ENCODE data around the gene ATP1A2.

ATP1A2 gene

GRCh38 chr1:160133990-160134770 lies 18.6 kb downstream of the ATP1A2 start:
- H3F3A ChIP-seq (ENCODE audit: control insufficient read depth, insufficient read depth): no peaks in the 10 kb centered on the region
- no peak overlapping the region for H3K27ac ChIP-seq (ENCODE audit: low read depth, low read length)
- no peaks in the 10 kb centered on the region for H4K20me1 ChIP-seq (ENCODE audit: control insufficient read depth, insufficient read depth, low read depth, low read length)
- no peaks in the 10 kb centered on the region for H3K79me2 ChIP-seq (ENCODE audit: control insufficient read depth, low read length)
- no peaks in the 10 kb centered on the region for H3K9me3 ChIP-seq (ENCODE audit: control insufficient read depth, insufficient read depth, low read length)
- peaks cover 11% of the 10 kb centered on the region for H3K27me3 ChIP-seq (ENCODE audit: control insufficient read depth, low read length)
- no peaks in the 10 kb centered on the region for H3K4me1 ChIP-seq (ENCODE audit: control insufficient read depth, low read length)
- H3K36me3 ChIP-seq (ENCODE audit: control insufficient read depth, low read length): no peaks in the 10 kb centered on the region
- H3K4me2 ChIP-seq (ENCODE audit: low read length): no peak overlapping the region
- no peaks in the 10 kb centered on the region for H3K9me2 ChIP-seq (replicated peaks; ENCODE audit: control insufficient read depth, low read length)
- no peak for TF ChIP-seq CTCF (IDR thresholded peaks at IDR 0.05; ENCODE audit: low read depth, low read length, poor library complexity, severe bottlenecking)
- no peak for TF ChIP-seq EZH2phosphoT487 (IDR thresholded peaks at IDR 0.05; ENCODE audit: borderline replicate concordance, low read length)
- no peak overlapping the region for H3K4me3 ChIP-seq (ENCODE audit: low read length)

- Histone ChIP-seq H3K27ac (ENCODE audit: low read depth, low read length) (no peak overlapping the region), H3K4me2 (ENCODE audit: low read length) (no peak overlapping the region), H3F3A (ENCODE audit: control insufficient read depth, insufficient read depth) (no peaks in the 10 kb centered on the region), H3K27me3 (ENCODE audit: control insufficient read depth, low read length) (peaks cover 11% of the 10 kb centered on the region), H3K79me2 (ENCODE audit: control insufficient read depth, low read length) (no peaks in the 10 kb centered on the region), H4K20me1 (ENCODE audit: control insufficient read depth, insufficient read depth, low read depth, low read length) (no peaks in the 10 kb centered on the region), H3K36me3 (ENCODE audit: control insufficient read depth, low read length) (no peaks in the 10 kb centered on the region), H3K9me2 (replicated peaks; ENCODE audit: control insufficient read depth, low read length) (no peaks in the 10 kb centered on the region), H3K4me1 (ENCODE audit: control insufficient read depth, low read length) (no peaks in the 10 kb centered on the region), H3K9me3 (ENCODE audit: control insufficient read depth, insufficient read depth, low read length) (no peaks in the 10 kb centered on the region), H3K4me3 (ENCODE audit: low read length) (no peak overlapping the region)
- TF ChIP-seq CTCF (IDR thresholded peaks at IDR 0.05; ENCODE audit: low read depth, low read length, poor library complexity, severe bottlenecking) (no peak), EZH2phosphoT487 (IDR thresholded peaks at IDR 0.05; ENCODE audit: borderline replicate concordance, low read length) (no peak)
Measured at GRCh38 chr1:160134791-160135572, 19.4 kb downstream of the ATP1A2 start.

- H3K27me3 ChIP-seq (ENCODE audit: control insufficient read depth, low read length): peaks cover 11% of the 10 kb centered on the region
- H4K20me1 ChIP-seq (ENCODE audit: control insufficient read depth, insufficient read depth, low read depth, low read length): no peaks in the 10 kb centered on the region
- no peaks in the 10 kb centered on the region for H3K36me3 ChIP-seq (ENCODE audit: control insufficient read depth, low read length)
- no peaks in the 10 kb centered on the region for H3K9me3 ChIP-seq (ENCODE audit: control insufficient read depth, insufficient read depth, low read length)
- no peaks in the 10 kb centered on the region for H3K79me2 ChIP-seq (ENCODE audit: control insufficient read depth, low read length)
- H3K27ac ChIP-seq (ENCODE audit: low read depth, low read length): no peak overlapping the region
- no peaks in the 10 kb centered on the region for H3K4me1 ChIP-seq (ENCODE audit: control insufficient read depth, low read length)
- H3K4me2 ChIP-seq (ENCODE audit: low read length): no peak overlapping the region
- no peak overlapping the region for H3K4me3 ChIP-seq (ENCODE audit: low read length)
- no peak for TF ChIP-seq CTCF (IDR thresholded peaks at IDR 0.05; ENCODE audit: low read depth, low read length, poor library complexity, severe bottlenecking)
- no peak for TF ChIP-seq EZH2phosphoT487 (IDR thresholded peaks at IDR 0.05; ENCODE audit: borderline replicate concordance, low read length)
- H3K9me2 ChIP-seq (replicated peaks; ENCODE audit: control insufficient read depth, low read length): no peaks in the 10 kb centered on the region
- no peaks in the 10 kb centered on the region for H3F3A ChIP-seq (ENCODE audit: control insufficient read depth, insufficient read depth)
Measured at GRCh38 chr1:160136121-160136925, 20.8 kb downstream of the ATP1A2 start.
